HL-60 (cell line): Measurements from ENCODE around the gene GALK1.

Source experiments
- POLR2AphosphoS5 ChIP-seq: IDR thresholded peaks from 2 replicates; pipeline ENCODE4 v1.6.1; 2012; ENCODE audit warnings: low read depth
- TF ChIP-seq, protein P1 (sequence below): IDR thresholded peaks from one replicate; pipeline ENCODE4 v1.5.1; 2011; ENCODE audit warnings: low read length, control low read depth, inconsistent platforms; ENCODE audit not compliant: insufficient read depth
- TF ChIP-seq, protein P2 (sequence below): IDR thresholded peaks from 2 replicates; pipeline ENCODE4 v1.6.1; 2012; ENCODE audit warnings: low read depth; ENCODE audit not compliant: insufficient replicate concordance

DNA sequence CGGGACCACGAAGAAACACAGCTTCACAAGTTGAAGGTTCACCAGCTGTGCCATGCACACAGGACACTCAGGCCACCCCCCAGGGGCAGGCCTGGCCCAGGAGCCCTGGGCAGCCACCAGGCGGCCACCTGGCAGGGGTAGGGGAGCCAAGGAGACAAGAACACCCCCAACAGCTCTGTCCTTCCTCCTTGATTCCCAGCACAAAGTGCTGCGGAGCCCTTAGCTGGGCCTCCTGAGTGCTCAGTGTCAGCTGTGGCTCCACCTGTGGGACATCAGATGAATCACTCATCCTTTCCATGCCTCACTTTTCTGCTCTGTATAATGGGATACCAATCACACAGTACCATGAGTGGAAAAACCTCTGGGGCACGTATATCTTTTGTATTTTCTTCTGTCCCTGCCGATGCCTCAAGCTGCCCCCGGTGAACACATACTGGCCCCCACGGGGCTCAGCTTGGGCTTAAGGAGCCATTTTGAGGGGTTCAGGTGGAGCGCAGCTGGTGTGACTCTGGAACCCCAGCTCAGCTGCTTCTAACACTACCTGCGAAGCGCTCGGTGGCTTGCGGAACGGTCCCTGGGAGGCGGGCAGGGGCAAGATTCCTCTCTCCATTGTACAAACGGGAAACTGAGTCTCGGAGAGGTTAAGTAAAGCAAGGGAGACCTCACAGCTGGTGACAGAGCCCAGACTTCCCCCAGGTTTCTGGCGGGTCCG is 12.0 kb downstream of the GALK1 start:
- TF ChIP-seq, protein P1, sequence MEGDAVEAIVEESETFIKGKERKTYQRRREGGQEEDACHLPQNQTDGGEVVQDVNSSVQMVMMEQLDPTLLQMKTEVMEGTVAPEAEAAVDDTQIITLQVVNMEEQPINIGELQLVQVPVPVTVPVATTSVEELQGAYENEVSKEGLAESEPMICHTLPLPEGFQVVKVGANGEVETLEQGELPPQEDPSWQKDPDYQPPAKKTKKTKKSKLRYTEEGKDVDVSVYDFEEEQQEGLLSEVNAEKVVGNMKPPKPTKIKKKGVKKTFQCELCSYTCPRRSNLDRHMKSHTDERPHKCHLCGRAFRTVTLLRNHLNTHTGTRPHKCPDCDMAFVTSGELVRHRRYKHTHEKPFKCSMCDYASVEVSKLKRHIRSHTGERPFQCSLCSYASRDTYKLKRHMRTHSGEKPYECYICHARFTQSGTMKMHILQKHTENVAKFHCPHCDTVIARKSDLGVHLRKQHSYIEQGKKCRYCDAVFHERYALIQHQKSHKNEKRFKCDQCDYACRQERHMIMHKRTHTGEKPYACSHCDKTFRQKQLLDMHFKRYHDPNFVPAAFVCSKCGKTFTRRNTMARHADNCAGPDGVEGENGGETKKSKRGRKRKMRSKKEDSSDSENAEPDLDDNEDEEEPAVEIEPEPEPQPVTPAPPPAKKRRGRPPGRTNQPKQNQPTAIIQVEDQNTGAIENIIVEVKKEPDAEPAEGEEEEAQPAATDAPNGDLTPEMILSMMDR = no peak
- TF ChIP-seq, protein P2, sequence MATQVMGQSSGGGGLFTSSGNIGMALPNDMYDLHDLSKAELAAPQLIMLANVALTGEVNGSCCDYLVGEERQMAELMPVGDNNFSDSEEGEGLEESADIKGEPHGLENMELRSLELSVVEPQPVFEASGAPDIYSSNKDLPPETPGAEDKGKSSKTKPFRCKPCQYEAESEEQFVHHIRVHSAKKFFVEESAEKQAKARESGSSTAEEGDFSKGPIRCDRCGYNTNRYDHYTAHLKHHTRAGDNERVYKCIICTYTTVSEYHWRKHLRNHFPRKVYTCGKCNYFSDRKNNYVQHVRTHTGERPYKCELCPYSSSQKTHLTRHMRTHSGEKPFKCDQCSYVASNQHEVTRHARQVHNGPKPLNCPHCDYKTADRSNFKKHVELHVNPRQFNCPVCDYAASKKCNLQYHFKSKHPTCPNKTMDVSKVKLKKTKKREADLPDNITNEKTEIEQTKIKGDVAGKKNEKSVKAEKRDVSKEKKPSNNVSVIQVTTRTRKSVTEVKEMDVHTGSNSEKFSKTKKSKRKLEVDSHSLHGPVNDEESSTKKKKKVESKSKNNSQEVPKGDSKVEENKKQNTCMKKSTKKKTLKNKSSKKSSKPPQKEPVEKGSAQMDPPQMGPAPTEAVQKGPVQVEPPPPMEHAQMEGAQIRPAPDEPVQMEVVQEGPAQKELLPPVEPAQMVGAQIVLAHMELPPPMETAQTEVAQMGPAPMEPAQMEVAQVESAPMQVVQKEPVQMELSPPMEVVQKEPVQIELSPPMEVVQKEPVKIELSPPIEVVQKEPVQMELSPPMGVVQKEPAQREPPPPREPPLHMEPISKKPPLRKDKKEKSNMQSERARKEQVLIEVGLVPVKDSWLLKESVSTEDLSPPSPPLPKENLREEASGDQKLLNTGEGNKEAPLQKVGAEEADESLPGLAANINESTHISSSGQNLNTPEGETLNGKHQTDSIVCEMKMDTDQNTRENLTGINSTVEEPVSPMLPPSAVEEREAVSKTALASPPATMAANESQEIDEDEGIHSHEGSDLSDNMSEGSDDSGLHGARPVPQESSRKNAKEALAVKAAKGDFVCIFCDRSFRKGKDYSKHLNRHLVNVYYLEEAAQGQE = no peak
- TF ChIP-seq POLR2AphosphoS5 = no peak
